HG03066 (cell line): Measurements from ENCODE around the gene U2AF2.

Experiments
- ATAC-seq: cut with Tn5 transposase; IDR thresholded peaks from one replicate; pipeline ENCODE4 v1.9.1; 2021; ENCODE audit warnings: low read depth; ENCODE audit not compliant: unreplicated experiment

Gene U2AF2

DNA sequence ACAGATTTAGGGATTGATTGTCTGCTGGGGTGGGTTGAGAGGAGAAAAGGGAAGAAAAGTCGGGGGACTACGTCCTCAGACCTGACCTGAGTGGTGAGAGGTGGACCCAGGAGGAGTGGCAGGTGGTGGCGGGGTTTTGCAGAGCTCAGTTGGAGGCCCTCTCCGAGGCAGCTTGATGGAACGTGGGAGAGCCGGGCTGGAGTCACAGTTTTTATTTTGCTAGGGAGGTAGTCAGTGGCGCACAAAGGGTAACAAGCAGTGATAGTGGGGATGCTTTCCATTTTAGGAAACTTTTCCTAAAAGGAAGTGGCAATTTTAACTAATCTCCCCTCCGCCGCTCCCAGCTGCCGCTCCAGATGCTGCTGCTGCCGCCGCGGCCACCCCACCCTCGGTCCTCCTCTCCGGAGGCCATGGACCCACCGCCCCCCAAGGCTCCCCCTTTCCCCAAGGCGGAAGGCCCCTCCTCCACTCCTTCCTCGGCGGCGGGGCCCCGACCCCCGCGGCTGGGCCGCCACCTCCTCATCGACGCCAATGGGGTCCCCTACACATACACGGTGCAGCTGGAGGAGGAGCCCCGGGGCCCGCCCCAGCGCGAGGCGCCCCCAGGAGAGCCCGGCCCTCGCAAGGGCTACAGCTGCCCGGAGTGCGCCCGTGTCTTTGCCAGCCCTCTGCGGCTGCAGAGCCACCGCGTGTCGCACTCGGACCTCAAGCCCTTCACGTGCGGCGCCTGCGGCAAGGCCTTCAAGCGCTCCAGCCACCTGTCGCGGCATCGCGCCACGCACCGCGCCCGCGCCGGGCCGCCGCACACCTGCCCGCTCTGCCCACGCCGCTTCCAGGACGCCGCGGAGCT, 12.5 kb upstream of the U2AF2 start:
- ATAC-seq = no peak

DNA sequence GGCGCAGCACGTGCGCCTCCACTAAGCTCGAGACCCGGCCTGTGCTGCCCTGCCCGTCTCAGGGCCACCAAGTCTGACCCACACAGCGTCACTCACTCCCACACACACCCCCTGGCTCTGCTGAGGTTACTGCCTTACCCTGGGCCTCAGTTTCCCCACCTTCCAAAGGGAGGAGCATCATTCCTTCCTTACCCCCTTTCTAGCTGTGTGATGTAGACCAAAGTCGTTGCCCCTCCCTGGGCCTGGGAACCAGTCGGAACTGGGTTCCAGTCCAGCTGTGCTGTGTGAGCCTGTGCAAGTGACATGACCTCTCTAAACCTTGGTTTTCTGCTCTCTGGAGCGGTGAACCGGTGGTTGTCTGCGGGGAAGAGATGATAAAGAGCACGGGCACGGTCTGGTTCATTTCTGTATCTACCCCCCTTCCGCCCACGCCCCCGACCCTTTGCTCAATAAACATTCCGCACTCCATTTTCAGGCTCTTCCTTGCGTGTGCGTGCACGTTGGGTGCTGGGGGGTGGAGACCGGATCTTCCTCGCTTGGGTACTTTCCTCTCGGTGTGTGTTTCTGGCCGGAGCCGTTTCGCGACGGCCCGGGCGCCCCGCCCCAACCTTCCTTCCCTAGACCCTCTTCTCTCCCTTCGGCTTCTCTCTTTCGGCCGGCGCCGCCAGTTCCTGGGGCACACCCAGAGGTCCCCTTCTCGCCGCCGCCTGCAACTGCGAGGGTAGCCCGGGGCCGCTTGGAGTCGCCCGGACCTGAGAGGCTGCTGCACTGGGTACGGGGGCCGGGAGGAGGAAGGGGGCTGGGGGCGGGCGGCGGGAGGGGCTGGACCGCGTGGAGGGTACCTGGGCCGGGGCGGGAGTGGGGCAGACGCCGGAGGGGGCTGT, 11.6 kb upstream of the U2AF2 start, which contains the start of gene ZNF581:
TSS of gene ZNF581 (plus strand) at position 647 of the 884 bp plus-strand sequence. CDS start 923 bp downstream, outside the sequence.
- peak; percentile 32 for ATAC-seq

DNA sequence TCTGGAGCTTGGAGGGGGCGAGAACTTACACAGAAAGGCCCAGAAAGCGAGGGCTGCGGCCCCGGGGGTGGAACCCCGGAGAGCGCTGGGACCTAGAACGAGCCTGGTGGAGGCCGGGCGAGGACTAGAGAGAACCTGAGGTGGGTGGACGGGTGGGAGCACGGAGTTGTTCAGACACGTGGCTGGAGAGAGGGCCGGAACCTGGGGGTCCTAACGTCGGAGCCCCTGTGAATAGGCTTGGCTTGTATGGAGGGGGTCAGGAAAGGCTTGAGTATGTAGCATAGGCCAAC, 11.0 kb upstream of the U2AF2 start:
- ATAC-seq = no peak

DNA sequence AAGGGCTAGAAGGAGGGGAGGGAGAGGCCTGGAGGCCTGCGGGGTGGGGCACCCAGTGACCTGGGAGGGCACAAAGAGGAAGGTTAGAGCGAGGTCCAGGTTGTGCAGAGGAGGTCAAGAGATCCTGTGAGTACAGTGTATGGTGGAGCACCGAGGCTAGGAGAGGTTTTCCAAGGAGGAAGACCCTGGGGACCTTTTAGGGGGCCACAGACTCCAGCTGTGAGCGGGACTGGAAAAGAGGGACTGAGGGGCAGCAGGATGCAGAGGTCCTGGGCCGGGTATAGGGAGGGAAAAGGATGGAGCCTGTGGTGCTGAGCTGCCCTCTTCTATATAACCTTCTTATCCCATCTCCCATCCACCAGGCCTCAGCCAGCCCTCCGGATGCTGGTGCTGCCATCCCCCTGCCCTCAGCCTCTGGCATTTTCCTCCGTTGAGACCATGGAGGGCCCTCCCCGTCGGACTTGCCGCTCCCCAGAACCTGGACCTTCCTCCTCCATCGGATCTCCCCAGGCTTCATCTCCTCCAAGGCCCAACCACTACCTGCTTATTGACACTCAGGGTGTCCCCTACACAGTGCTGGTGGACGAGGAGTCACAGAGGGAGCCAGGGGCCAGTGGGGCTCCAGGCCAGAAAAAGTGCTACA, 10.5 kb upstream of the U2AF2 start:
- no peak for ATAC-seq

DNA sequence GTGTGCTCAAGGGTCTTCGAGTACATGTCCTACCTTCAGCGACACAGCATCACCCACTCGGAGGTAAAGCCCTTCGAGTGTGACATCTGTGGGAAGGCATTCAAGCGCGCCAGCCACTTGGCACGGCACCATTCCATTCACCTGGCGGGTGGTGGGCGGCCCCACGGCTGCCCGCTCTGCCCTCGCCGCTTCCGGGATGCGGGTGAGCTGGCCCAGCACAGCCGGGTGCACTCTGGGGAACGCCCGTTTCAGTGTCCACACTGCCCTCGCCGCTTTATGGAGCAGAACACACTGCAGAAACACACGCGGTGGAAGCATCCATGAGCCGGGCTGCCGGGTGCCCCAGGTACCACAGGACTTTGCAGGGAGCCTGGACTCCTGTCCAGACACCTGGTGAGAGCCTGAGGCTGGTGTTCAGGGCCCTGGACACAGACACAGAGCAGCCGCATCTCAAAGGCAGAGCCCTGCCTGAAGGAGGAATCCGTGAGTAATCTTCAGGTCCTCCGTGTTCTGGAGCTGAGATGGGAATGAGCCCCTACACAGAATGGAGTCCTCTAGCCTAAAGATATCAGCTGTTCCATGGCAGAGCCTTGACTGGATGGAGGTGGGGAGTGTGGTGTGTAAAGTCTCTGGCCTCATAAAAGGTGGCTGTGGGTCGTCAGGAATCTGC, 9.9 kb upstream of the U2AF2 start:
- no peak for ATAC-seq

DNA sequence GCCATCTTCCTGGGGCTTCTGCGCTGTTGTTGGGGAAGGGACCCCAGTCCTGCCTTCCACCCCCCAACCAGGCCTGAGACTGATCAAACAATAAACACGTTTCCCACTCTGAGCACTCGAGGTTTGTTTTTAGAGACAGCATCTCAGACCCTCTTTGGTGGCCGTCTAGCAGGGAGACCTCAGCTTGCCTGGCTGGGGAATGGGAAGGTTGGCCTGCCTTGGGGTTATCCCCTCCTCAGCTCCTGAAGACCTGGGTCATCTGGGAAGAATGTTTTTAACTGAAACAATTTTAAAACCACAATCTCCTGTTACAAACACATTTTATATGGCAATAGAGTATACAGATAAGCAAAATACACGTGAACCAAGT, 9.3 kb upstream of the U2AF2 start:
- ATAC-seq = no peak

DNA sequence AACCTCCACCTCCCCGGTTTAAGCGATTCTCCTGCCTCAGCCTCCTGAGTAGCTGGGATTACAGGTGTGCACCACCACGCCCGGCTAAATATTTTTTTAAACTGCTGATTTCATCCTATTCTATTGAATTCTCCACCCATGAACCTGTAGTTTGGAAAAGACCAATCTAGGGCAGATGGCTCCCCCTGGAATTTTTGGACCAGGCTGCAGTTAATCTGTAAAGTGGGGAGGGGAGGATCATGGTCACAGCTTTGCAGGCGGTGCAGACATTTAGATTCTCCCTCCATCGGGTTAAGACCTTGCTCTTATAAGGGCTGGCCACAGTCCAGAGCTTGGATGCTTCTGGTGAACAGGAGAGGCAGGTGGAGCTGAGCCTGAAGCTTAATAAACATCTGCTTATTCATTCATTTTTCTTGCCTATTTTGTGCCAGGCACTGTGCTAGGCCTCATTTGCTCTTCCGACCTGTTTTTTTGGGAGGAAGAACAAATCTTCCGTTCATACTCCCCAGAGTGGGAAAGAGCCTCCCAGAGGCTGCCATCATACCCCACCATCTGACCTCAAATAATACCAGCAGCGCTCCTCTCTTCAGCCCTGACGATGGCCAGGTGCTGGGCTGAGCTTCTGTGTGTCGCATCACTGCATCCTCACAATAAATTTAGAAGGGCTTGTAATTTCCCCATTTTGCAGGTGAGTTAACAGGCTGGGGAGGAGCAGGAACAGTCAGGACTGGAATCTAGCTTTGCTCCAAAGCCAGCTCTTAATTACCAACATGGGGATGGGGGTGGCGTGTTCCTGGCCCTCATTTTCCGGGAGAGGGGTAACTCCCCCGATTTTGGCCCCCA, 7.7 kb upstream of the U2AF2 start:
- no peak for ATAC-seq

DNA sequence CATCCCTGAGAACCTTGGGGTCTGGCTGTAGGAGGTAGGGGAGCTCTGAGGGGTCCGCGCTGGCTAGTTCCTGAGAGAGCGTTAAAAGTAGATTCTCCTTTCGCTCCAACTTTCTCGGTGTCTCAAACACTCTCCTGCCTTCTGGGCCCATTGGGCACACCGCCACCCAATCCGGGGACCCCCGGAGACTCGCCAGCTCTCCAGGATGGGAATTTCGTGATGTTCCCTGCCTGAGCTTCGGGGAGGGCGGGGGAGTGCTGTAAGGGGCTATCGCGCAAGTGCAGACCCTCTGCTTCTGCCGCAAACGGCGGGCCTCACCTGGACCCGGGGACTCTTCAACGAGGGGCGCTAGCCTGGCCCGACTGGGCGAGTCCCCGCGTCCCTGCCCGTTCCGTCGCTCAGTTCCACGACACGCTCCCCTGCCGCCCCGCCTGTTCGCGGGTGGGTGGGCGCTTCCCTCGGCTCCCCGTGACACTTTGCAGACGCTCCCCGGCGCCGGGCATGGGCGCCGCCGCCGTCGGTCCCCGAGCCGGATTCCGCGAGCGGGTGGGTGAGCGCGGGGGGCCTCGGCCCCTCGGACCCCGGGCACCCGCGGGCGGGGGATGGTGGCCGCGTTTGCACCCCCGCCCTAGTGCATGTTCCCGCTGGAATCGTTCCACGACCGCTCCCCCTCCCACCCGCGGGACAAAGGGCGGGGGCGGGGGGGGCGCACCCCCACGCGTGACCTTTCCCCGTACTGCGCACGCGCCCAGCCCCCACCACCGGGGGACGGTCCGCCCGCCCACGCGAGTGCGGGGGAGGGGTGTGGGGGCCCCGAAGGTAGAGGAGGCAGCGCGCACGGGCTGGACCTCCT, 6.9 kb upstream of the U2AF2 start, which contains the start of gene CCDC106:
TSS of gene CCDC106 (plus strand) at position 481 of the 853 bp plus-strand sequence. CDS start 835 bp downstream, outside the sequence.
- ATAC-seq = no peak

DNA sequence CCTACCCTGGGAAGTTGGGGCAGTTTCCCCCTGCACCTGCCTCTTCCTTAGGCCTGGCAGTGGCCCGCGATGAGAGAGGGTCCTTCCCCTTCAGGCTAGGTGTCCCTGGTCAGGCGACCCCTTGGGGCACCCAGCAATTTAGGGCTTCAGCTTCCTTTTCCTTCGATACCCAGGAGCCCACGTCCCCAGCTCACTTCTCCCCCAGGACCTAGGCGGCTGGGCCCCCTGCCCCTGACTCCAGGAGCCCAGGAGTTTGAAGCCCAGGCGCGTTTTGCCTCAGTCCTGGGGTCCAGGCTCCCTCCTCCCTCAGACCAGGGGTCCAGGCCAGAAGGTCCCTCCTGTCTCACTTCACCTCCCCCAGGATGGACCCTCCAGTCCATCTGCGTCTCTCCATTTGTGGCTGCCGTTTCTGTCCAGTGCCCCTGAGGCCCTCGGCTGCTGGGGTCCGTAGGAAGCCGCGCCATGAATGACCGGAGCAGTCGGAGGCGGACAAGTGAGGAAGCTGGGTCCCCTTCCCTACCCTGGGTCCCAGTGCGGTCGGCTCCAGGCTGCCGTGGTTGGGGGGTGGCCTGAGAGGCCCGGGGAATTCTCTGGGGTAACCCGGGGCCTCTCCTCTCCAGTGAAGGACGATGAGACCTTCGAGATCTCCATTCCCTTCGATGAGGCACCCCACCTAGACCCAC, 6.1 kb upstream of the U2AF2 start:
- ATAC-seq = no peak

DNA sequence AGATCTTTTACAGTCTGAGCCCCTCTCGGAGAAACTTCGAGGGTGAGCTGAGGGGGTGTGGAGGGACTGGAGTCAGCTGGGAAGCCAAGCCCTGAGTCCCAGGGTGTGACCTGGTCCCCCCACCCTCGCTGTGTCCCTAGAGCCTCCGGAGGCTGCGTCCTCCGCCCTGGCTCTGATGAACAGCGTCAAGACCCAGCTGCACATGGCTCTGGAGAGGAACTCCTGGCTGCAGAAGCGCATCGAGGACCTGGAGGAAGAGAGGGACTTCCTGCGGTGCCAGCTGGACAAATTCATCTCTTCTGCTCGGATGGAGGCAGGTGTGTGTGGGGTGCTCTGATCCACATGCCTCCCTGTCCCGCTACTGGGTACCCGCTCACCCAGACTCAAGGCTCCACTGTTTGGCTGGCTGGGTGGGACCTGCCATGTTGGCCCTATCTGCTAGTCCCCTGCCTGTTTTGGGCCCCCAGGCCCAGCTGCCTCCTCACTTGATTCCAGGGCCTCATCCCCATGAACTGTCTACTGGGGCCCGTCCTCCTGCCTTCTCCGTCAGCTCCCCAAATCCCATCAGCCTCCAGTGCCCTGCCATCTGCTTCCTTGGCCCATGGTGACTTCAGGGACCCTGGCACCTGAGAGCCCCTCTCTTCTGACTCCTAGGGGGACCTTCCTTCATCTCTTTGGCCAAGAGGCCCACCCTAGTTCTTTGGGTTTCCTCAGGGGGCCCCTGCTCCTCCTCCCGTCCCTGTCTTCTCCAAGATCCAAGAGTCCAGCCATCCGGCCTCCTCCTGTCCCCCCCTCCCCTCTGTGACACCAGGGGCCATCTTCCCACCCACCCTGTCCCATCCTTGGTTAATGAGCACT, 5.3 kb upstream of the U2AF2 start:
- ATAC-seq = no peak

DNA sequence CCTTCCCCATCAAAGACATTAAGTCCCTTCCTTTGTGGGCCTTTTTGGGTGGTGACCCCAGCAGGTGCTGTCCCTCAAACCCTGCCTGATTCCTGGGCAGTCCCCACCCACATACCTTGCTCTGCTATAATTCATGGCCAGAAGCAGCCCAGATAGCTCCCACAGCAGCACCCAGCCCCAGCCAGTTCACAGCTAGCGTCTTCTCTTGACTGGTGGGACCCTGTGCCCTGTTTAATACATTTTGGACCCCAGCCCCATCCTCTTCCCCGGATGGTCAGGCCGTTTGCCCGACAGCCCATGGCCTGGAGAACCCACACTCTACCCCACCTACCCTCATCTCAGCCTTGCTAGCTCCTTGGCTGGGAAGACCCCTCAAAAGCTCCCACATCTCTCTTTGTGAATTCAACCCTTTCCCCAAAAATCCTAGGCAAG, 4.7 kb upstream of the U2AF2 start:
- no peak for ATAC-seq

DNA sequence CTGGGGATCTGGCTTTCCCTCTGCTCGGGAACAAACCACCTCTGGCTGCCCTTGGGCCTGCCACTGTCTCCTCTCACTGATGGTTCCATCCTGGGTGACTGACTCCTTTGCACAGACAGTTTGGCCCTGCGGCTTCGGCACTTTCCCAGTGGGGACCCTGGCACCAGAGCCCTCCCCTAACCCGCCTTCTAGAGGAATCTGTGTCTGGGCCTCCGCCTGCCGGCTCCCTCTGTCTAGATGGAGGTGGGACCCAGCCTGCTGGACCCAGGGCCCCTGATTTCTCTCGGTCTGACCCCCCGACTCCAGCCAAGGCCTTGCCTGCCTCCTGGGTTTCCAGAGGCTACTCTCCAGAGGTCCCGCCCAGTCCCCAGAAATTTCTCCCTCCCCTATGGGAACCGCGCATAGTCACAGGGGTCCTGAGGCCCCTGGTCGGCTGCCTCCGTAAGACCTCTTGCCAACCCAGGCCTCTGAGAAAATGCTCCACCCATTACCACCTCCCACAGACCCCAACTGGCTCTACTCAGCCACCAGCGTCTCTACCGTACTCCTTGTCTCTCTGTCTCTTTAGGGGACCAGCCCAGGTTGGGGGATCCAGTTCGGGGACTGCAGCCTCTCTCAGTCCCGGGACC, 4.1 kb upstream of the U2AF2 start:
- ATAC-seq = no peak

DNA sequence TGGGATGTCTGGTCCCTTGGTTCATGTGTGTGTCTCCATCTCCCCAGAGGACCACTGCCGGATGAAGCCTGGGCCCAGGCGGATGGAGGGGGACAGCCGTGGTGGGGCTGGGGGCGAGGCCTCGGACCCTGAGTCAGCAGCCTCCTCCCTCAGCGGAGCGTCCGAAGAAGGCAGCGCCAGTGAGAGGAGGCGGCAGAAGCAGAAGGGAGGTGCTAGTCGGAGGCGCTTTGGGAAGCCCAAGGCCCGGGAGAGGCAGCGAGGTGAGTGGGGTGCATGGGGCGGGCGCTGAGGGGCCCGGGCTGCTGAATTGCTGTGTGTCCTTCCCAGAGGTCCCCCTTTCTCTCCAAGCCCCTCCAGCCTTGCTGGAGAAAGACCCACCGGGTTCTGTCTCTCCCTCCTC, 3.6 kb upstream of the U2AF2 start:
- no peak for ATAC-seq

DNA sequence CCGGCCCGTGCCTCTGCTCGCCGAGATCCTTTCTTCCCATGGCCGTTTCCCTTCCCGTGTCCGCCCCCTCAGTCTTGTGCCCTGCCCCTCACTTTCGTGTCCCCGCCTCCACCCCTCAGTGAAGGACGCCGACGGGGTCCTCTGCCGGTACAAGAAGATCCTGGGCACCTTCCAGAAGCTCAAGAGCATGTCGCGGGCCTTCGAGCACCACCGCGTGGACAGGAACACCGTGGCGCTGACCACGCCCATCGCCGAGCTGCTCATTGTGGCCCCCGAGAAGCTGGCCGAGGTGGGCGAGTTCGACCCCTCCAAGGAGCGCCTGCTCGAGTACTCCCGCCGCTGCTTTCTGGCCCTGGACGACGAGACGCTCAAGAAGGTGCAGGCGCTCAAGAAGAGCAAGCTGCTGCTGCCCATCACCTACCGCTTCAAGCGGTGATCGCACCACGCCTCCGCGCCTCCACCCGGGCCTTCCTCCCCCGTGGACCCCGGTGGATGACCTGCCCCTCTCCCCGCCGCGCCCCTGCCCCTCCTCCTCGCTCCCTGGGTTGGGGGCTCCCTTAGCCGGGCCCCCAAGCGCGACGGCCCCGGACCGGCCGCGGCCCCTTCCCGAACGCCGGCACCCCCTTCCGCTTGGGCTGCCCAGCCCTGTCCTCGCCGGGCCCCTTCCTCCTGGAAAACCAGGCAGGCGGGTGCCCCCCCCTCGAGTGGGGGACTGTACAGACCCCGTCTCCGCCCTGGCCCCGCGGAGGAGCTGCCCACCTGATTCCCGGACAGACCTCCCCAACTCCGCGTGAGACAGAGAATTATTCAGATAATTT, 2.3 kb upstream of the U2AF2 start:
- no peak for ATAC-seq

DNA sequence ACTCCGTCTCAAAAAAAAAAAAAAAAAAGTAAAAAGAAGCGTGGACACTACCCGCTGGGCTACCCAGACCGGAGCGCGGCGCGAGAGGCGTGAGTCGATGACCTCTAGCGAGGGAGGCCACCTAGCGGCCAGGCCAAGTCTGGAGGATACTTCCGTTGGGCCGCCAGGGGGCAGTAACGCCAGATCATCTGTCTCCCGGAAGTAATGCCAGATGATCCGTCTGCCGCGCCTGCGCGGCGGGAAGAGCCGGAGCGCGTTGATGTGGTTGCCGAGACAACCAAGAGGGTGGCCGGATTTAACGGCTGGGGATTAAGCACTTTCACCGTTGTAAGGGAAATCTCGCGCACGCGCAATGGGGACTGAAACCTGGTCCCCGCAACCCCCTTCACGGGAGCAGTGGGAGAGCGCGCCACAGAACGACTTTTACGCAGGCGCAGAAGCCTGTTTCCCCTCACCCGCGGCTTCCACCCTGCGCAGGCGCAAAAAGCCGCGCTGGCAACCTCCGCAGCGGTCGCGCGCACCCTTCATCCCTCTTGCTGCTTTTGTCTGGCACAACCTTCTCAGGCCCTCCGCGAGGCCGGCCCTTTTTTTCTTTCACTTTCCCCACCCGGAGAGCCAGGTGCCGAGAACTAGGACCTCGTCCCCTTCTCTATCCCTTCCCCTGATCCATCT, 1.0 kb upstream of the U2AF2 start:
- ATAC-seq = peak; percentile 38
